ENCODE data around the gene PECR. TPM values are rescaled to one million over a fixed set of nuclear protein-coding genes. Genes with fewer than 3 reads are reported as not detected.

Gene PECR
- total and polyA plus RNA-seq, 4 donors: 31.8 to 152 (median 65.5) TPM

DNA sequence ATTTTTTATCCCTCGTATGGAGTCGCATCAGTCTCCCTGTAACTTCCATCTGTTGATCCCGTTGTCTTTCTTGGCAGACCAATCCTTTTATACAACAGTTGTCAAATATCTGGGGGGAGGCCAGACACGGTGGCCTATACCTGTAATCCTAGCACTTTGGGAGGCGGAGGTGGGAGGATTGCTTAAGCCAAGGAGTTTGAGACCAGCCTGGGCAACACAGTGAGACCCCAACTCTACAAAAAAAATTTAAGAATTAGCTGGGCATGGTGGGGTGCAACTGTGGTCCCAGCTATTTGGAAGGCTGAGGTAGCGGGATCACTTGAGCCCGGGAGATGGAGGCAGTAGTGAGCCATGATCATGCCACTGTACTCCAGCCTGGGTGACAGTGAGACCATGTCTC is 29.5 kb upstream of the PECR start:
- H3K9ac ChIP-seq (ENCODE audit: low read depth in 1 of 2, low read length in 2 of 2): peak overlapping the region in 1 of 2 donors; percentile 50
- 64% methylated on average over 7 of the region's 7 CpGs for WGBS
- H3K4me1 ChIP-seq (ENCODE audit: control insufficient read depth in 4 of 4, insufficient read depth in 4 of 4, low read length in 3 of 4): peaks cover 4 to 47% (median 30%) of the 10 kb centered on the region in 4 donors
- DNase-seq (ENCODE audit: low spot score): no peak
- H3K9me3 ChIP-seq (ENCODE audit: control insufficient read depth in 4 of 4, low read length in 3 of 4): no peaks in the 10 kb centered on the region
- no peak overlapping the region for H3K27ac ChIP-seq (ENCODE audit: low read depth in 1 of 2, low read length in 2 of 2)
- H3K27me3 ChIP-seq (ENCODE audit: control insufficient read depth in 4 of 4, insufficient read depth in 4 of 4, low read length in 3 of 4): no peaks in the 10 kb centered on the region
- TF ChIP-seq TAF1 (conservative IDR thresholded peaks at IDR 0.05) (no peak), EGR1 (IDR thresholded peaks at IDR 0.05; ENCODE audit: low read depth in 2 of 2) (no peak), JUND (IDR thresholded peaks at IDR 0.05) (no peak), GABPA (IDR thresholded peaks at IDR 0.05 in 1 of 2, conservative IDR thresholded peaks at IDR 0.05 in 1 of 2) (no peak), HNF4A (conservative IDR thresholded peaks at IDR 0.05) (no peak), RAD21 (IDR thresholded peaks at IDR 0.05) (no peak), SP1 (IDR thresholded peaks at IDR 0.05) (no peak), FOXA2 (IDR thresholded peaks at IDR 0.05) (no peak), HNF4G (IDR thresholded peaks at IDR 0.05) (no peak), NR2F2 (IDR thresholded peaks at IDR 0.05) (no peak), YY1 (IDR thresholded peaks at IDR 0.05) (no peak)
- TF ChIP-seq, protein P1, sequence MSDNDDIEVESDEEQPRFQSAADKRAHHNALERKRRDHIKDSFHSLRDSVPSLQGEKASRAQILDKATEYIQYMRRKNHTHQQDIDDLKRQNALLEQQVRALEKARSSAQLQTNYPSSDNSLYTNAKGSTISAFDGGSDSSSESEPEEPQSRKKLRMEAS (IDR thresholded peaks at IDR 0.05): no peak
- TF ChIP-seq, protein P2, sequence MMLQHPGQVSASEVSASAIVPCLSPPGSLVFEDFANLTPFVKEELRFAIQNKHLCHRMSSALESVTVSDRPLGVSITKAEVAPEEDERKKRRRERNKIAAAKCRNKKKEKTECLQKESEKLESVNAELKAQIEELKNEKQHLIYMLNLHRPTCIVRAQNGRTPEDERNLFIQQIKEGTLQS (IDR thresholded peaks at IDR 0.05): no peak
- TF ChIP-seq, protein P3, sequence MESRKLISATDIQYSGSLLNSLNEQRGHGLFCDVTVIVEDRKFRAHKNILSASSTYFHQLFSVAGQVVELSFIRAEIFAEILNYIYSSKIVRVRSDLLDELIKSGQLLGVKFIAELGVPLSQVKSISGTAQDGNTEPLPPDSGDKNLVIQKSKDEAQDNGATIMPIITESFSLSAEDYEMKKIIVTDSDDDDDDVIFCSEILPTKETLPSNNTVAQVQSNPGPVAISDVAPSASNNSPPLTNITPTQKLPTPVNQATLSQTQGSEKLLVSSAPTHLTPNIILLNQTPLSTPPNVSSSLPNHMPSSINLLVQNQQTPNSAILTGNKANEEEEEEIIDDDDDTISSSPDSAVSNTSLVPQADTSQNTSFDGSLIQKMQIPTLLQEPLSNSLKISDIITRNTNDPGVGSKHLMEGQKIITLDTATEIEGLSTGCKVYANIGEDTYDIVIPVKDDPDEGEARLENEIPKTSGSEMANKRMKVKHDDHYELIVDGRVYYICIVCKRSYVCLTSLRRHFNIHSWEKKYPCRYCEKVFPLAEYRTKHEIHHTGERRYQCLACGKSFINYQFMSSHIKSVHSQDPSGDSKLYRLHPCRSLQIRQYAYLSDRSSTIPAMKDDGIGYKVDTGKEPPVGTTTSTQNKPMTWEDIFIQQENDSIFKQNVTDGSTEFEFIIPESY (IDR thresholded peaks at IDR 0.05): no peak
- TF ChIP-seq, protein P4, sequence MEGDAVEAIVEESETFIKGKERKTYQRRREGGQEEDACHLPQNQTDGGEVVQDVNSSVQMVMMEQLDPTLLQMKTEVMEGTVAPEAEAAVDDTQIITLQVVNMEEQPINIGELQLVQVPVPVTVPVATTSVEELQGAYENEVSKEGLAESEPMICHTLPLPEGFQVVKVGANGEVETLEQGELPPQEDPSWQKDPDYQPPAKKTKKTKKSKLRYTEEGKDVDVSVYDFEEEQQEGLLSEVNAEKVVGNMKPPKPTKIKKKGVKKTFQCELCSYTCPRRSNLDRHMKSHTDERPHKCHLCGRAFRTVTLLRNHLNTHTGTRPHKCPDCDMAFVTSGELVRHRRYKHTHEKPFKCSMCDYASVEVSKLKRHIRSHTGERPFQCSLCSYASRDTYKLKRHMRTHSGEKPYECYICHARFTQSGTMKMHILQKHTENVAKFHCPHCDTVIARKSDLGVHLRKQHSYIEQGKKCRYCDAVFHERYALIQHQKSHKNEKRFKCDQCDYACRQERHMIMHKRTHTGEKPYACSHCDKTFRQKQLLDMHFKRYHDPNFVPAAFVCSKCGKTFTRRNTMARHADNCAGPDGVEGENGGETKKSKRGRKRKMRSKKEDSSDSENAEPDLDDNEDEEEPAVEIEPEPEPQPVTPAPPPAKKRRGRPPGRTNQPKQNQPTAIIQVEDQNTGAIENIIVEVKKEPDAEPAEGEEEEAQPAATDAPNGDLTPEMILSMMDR (IDR thresholded peaks at IDR 0.05; ENCODE audit: low read depth, low read length, missing input control): no peak
- no peak overlapping the region for H3K4me3 ChIP-seq (ENCODE audit: low read depth in 1 of 3, low read length in 3 of 3)
- peaks cover 0 to 16% (median 11%) of the 10 kb centered on the region in 4 donors for H3K36me3 ChIP-seq (ENCODE audit: control insufficient read depth in 4 of 4, insufficient read depth in 3 of 4, low read depth in 1 of 4, low read length in 3 of 4)

DNA sequence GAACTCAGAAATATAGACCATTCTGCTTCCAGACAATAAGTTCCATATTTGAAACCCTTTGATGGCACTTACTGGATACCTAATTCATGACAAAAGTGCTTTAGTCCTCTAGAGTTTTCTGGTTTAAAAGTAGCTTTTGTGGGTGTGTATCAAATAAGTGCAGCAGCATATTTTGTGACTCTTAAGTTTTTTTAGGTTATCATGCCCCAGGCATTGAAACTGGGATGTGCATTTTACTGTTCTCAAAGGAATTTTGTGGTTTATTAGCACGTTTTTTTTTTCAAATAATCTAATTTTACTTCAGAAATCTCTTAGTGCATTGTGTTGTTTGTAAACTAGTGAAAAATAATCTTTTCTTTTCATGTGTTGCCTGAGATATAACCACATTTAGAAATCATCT is 29.0 kb upstream of the PECR start:
- Histone ChIP-seq H3K4me3 (ENCODE audit: low read depth in 1 of 3, low read length in 3 of 3) (peak overlapping the region; percentile 18 to 96 (median 75)), H3K27ac (ENCODE audit: low read depth in 1 of 2, low read length in 2 of 2) (peak overlapping the region; percentile 86 to 90), H3K27me3 (ENCODE audit: control insufficient read depth in 4 of 4, insufficient read depth in 4 of 4, low read length in 3 of 4) (no peaks in the 10 kb centered on the region), H3K36me3 (ENCODE audit: control insufficient read depth in 4 of 4, insufficient read depth in 3 of 4, low read depth in 1 of 4, low read length in 3 of 4) (peaks cover 0 to 16% (median 11%) of the 10 kb centered on the region in 4 donors), H3K9ac (ENCODE audit: low read depth in 1 of 2, low read length in 2 of 2) (peak overlapping the region; percentile 66 to 97), H3K9me3 (ENCODE audit: control insufficient read depth in 4 of 4, low read length in 3 of 4) (no peaks in the 10 kb centered on the region), H3K4me1 (ENCODE audit: control insufficient read depth in 4 of 4, insufficient read depth in 4 of 4, low read length in 3 of 4) (peaks cover 4 to 43% (median 29%) of the 10 kb centered on the region in 4 donors)
- no peak for DNase-seq (ENCODE audit: low spot score)
- TF ChIP-seq HNF4G (IDR thresholded peaks at IDR 0.05) (no peak), RAD21 (IDR thresholded peaks at IDR 0.05) (no peak), TAF1 (conservative IDR thresholded peaks at IDR 0.05) (no peak), JUND (IDR thresholded peaks at IDR 0.05) (no peak), RXRA (IDR thresholded peaks at IDR 0.05) (no peak), GABPA (IDR thresholded peaks at IDR 0.05 in 1 of 2, conservative IDR thresholded peaks at IDR 0.05 in 1 of 2) (no peak)
- TF ChIP-seq, protein P1 (IDR thresholded peaks at IDR 0.05): no peak
- TF ChIP-seq, protein P5, sequence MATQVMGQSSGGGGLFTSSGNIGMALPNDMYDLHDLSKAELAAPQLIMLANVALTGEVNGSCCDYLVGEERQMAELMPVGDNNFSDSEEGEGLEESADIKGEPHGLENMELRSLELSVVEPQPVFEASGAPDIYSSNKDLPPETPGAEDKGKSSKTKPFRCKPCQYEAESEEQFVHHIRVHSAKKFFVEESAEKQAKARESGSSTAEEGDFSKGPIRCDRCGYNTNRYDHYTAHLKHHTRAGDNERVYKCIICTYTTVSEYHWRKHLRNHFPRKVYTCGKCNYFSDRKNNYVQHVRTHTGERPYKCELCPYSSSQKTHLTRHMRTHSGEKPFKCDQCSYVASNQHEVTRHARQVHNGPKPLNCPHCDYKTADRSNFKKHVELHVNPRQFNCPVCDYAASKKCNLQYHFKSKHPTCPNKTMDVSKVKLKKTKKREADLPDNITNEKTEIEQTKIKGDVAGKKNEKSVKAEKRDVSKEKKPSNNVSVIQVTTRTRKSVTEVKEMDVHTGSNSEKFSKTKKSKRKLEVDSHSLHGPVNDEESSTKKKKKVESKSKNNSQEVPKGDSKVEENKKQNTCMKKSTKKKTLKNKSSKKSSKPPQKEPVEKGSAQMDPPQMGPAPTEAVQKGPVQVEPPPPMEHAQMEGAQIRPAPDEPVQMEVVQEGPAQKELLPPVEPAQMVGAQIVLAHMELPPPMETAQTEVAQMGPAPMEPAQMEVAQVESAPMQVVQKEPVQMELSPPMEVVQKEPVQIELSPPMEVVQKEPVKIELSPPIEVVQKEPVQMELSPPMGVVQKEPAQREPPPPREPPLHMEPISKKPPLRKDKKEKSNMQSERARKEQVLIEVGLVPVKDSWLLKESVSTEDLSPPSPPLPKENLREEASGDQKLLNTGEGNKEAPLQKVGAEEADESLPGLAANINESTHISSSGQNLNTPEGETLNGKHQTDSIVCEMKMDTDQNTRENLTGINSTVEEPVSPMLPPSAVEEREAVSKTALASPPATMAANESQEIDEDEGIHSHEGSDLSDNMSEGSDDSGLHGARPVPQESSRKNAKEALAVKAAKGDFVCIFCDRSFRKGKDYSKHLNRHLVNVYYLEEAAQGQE (IDR thresholded peaks at IDR 0.05): no peak
- WGBS: 14% methylated on average over 1 of the region's 1 CpG

Data from liver (tissue), 9 donors.